ENCODE results near the gene TSEN2.
"Not testable (repeated sequence)": the region's sequence is repeated elsewhere in the genome, so short reads cannot be mapped to it uniquely, and the experiment has no call there.

The TSEN2 gene

GRCh38 chr3:12472796-12473195 lies 11.5 kb upstream of the TSEN2 start:
- no peak for DNase-seq

GRCh38 chr3:12473511-12473910 lies 10.8 kb upstream of the TSEN2 start:
- DNase-seq: no peak

GRCh38 chr3:12476238-12476897 lies 7.9 kb upstream of the TSEN2 start:
- DNase-seq: no peak

- no peak for DNase-seq
Measured at GRCh38 chr3:12477256-12477655, 7.0 kb upstream of the TSEN2 start.

- DNase-seq: no peak
Measured at GRCh38 chr3:12478326-12478725, 6.0 kb upstream of the TSEN2 start.

- not testable (repeated sequence) for DNase-seq
Measured at GRCh38 chr3:12479198-12479597, 5.1 kb upstream of the TSEN2 start.

GRCh38 chr3:12479919-12480427 lies 4.3 kb upstream of the TSEN2 start:
- no peak for DNase-seq

- DNase-seq: no peak
Measured at GRCh38 chr3:12483410-12483809, 870 bp upstream of the TSEN2 start.

GRCh38 chr3:12483872-12484197 lies 445 bp upstream of the TSEN2 start:
- no peak for DNase-seq

GRCh38 chr3:12484983-12485327 lies 675 bp downstream of the TSEN2 start:
- DNase-seq: no peak

GRCh38 chr3:12486001-12486400 lies 1.7 kb downstream of the TSEN2 start:
- DNase-seq: no peak

GRCh38 chr3:12486916-12487315 lies 2.6 kb downstream of the TSEN2 start:
- no peak for DNase-seq

GRCh38 chr3:12487336-12487735 lies 3.1 kb downstream of the TSEN2 start:
- no peak for DNase-seq

GRCh38 chr3:12487786-12488185 lies 3.5 kb downstream of the TSEN2 start:
- no peak for DNase-seq

GRCh38 chr3:12489368-12489767 lies 5.1 kb downstream of the TSEN2 start:
- no peak for DNase-seq

- no peak for DNase-seq
Measured at GRCh38 chr3:12489832-12490231, 5.6 kb downstream of the TSEN2 start.

- no peak for DNase-seq
Measured at GRCh38 chr3:12490547-12490946, 6.3 kb downstream of the TSEN2 start.

GRCh38 chr3:12495749-12496452 lies 11.6 kb downstream of the TSEN2 start:
- DNase-seq: no peak

GRCh38 chr3:12496453-12496761 lies 12.1 kb downstream of the TSEN2 start:
- DNase-seq: no peak

GRCh38 chr3:12499474-12499873 lies 15.2 kb downstream of the TSEN2 start:
- no peak for DNase-seq

GRCh38 chr3:12501360-12502020 lies 17.2 kb downstream of the TSEN2 start:
- DNase-seq: no peak

GRCh38 chr3:12503126-12503957 lies 19.1 kb downstream of the TSEN2 start:
- DNase-seq: no peak

- no peak for DNase-seq
Measured at GRCh38 chr3:12506201-12506709, 22.0 kb downstream of the TSEN2 start.

Measured in NCI-H510A (cell line).